HG02678 (cell line): Measurements from ENCODE around the gene KIF1A.

ENCODE experiments used
- ATAC-seq: cut with Tn5 transposase; IDR thresholded peaks from one replicate; pipeline ENCODE4 v1.9.1; 2021; ENCODE audit warnings: mild to moderate bottlenecking, moderate library complexity; ENCODE audit not compliant: unreplicated experiment

The KIF1A gene

GRCh38 chr2:240736281-240737250 is 83.5 kb downstream of the KIF1A start:
- no peak for ATAC-seq

- ATAC-seq: no peak
These were observed 84.5 kb downstream of the KIF1A start for GRCh38 chr2:240735476-240735875.

GRCh38 chr2:240734756-240735155 is 85.3 kb downstream of the KIF1A start:
- ATAC-seq: no peak

- no peak for ATAC-seq
These were observed 86.1 kb downstream of the KIF1A start for GRCh38 chr2:240733803-240734495.

- ATAC-seq: no peak
These were observed 87.0 kb downstream of the KIF1A start for GRCh38 chr2:240732911-240733622.

GRCh38 chr2:240732184-240732583 is 87.8 kb downstream of the KIF1A start:
- no peak for ATAC-seq

GRCh38 chr2:240731178-240731545 is 88.9 kb downstream of the KIF1A start:
- no peak for ATAC-seq

- no peak for ATAC-seq
These were observed 89.4 kb downstream of the KIF1A start for GRCh38 chr2:240730501-240731177.

- ATAC-seq: no peak
These were observed 91.2 kb downstream of the KIF1A start for GRCh38 chr2:240728827-240729226.

- no peak for ATAC-seq
These were observed 91.7 kb downstream of the KIF1A start for GRCh38 chr2:240728361-240728760.

GRCh38 chr2:240727913-240728312 is 92.1 kb downstream of the KIF1A start:
- ATAC-seq: no peak

- no peak for ATAC-seq
These were observed 92.6 kb downstream of the KIF1A start for GRCh38 chr2:240727439-240727838.

GRCh38 chr2:240726876-240727275 is 93.1 kb downstream of the KIF1A start:
- no peak for ATAC-seq

- no peak for ATAC-seq
These were observed 94.3 kb downstream of the KIF1A start for GRCh38 chr2:240725671-240726070.

GRCh38 chr2:240725266-240725665 is 94.8 kb downstream of the KIF1A start:
- ATAC-seq: no peak

- no peak for ATAC-seq
These were observed 95.6 kb downstream of the KIF1A start for GRCh38 chr2:240724431-240724830.

- no peak for ATAC-seq
These were observed 96.2 kb downstream of the KIF1A start for GRCh38 chr2:240723851-240724250.

- ATAC-seq: no peak
These were observed 97.0 kb downstream of the KIF1A start for GRCh38 chr2:240722796-240723735.

GRCh38 chr2:240722376-240722775 is 97.6 kb downstream of the KIF1A start:
- no peak for ATAC-seq
